GM21447 (cell line): ENCODE measurements around the gene SMYD4.
"Not testable (repeated sequence)": the region's sequence is repeated elsewhere in the genome, so short reads cannot be mapped to it uniquely, and the experiment has no call there.

ENCODE experiments used
- ATAC-seq: cut with Tn5 transposase; IDR thresholded peaks from one replicate; pipeline ENCODE4 v1.9.1; 2021; ENCODE audit not compliant: unreplicated experiment

SMYD4 gene

GRCh38 chr17:1783271-1783670, 46.4 kb downstream of the SMYD4 start:
- ATAC-seq, result no peak

- ATAC-seq, result no peak
These were observed 47.5 kb downstream of the SMYD4 start for GRCh38 chr17:1782171-1782567.

GRCh38 chr17:1779571-1780131, 50.1 kb downstream of the SMYD4 start:
- ATAC-seq, result no peak

GRCh38 chr17:1776857-1777256, 52.8 kb downstream of the SMYD4 start:
- ATAC-seq, result no peak

GRCh38 chr17:1776328-1776727, 53.4 kb downstream of the SMYD4 start:
- ATAC-seq, result no peak

GRCh38 chr17:1774390-1775176, 55.1 kb downstream of the SMYD4 start:
- no peak for ATAC-seq

GRCh38 chr17:1773696-1774181, 56.0 kb downstream of the SMYD4 start:
- no peak for ATAC-seq

GRCh38 chr17:1773000-1773695, 56.6 kb downstream of the SMYD4 start:
- not testable (repeated sequence) for ATAC-seq

GRCh38 chr17:1769822-1770477, 59.8 kb downstream of the SMYD4 start:
- ATAC-seq, result no peak

GRCh38 chr17:1767358-1767757, 62.3 kb downstream of the SMYD4 start:
- no peak for ATAC-seq

GRCh38 chr17:1766382-1767135, 63.1 kb downstream of the SMYD4 start:
- no peak for ATAC-seq

GRCh38 chr17:1765576-1765975, 64.1 kb downstream of the SMYD4 start:
- no peak for ATAC-seq

- ATAC-seq, result not testable (repeated sequence)
These were observed 65.0 kb downstream of the SMYD4 start for GRCh38 chr17:1764705-1765104.

GRCh38 chr17:1764284-1764683, 65.4 kb downstream of the SMYD4 start:
- no peak for ATAC-seq

GRCh38 chr17:1762901-1763898, 66.5 kb downstream of the SMYD4 start:
- no peak for ATAC-seq

GRCh38 chr17:1762233-1762900, 67.3 kb downstream of the SMYD4 start:
- no peak for ATAC-seq

GRCh38 chr17:1759529-1759928, 70.2 kb downstream of the SMYD4 start:
- no peak for ATAC-seq

GRCh38 chr17:1758807-1759206, 70.9 kb downstream of the SMYD4 start:
- no peak for ATAC-seq

- ATAC-seq, result no peak
These were observed 73.9 kb downstream of the SMYD4 start for GRCh38 chr17:1755827-1756262.
